Fibroblast of skin of abdomen (primary cell): ENCODE results near the gene TSHZ2.
"Not testable (repeated sequence)": the region's sequence is repeated elsewhere in the genome, so short reads cannot be mapped to it uniquely, and the experiment has no call there.

Experiments used
- DNase-seq: peaks from one replicate; pipeline ENCODE4 v3.0.0-alpha.2; 2013

TSHZ2 gene

GRCh38 chr20:53426766-53427312 is 454.7 kb downstream of the TSHZ2 start:
- DNase-seq: no peak

- DNase-seq: no peak
These were observed 455.8 kb downstream of the TSHZ2 start for GRCh38 chr20:53427951-53428350.

GRCh38 chr20:53428588-53428987 is 456.4 kb downstream of the TSHZ2 start:
- DNase-seq: no peak

GRCh38 chr20:53428996-53429395 is 456.8 kb downstream of the TSHZ2 start:
- DNase-seq: no peak

- DNase-seq: no peak
These were observed 462.5 kb downstream of the TSHZ2 start for GRCh38 chr20:53434662-53435061.

- not testable (repeated sequence) for DNase-seq
These were observed 464.8 kb downstream of the TSHZ2 start for GRCh38 chr20:53436927-53437326.

GRCh38 chr20:53438368-53438767 is 466.2 kb downstream of the TSHZ2 start:
- no peak for DNase-seq

- no peak for DNase-seq
These were observed 466.9 kb downstream of the TSHZ2 start for GRCh38 chr20:53439046-53439445.

- no peak for DNase-seq
These were observed 467.5 kb downstream of the TSHZ2 start for GRCh38 chr20:53439616-53440015.

GRCh38 chr20:53444401-53445149 is 472.4 kb downstream of the TSHZ2 start:
- DNase-seq: no peak

GRCh38 chr20:53445321-53445731 is 473.2 kb downstream of the TSHZ2 start:
- DNase-seq: peak; percentile 40

GRCh38 chr20:53445932-53446331 is 473.8 kb downstream of the TSHZ2 start:
- no peak for DNase-seq

GRCh38 chr20:53447316-53447715 is 475.2 kb downstream of the TSHZ2 start:
- no peak for DNase-seq

GRCh38 chr20:53448426-53448825 is 476.3 kb downstream of the TSHZ2 start:
- no peak for DNase-seq

GRCh38 chr20:53448875-53449274 is 476.7 kb downstream of the TSHZ2 start:
- no peak for DNase-seq

- no peak for DNase-seq
These were observed 480.9 kb downstream of the TSHZ2 start for GRCh38 chr20:53453076-53453475.

- DNase-seq: no peak
These were observed 482.6 kb downstream of the TSHZ2 start for GRCh38 chr20:53454675-53455276.

- DNase-seq: no peak
These were observed 491.2 kb downstream of the TSHZ2 start for GRCh38 chr20:53463101-53463972.

GRCh38 chr20:53466279-53466678 is 494.1 kb downstream of the TSHZ2 start:
- no peak for DNase-seq

- no peak for DNase-seq
These were observed 496.4 kb downstream of the TSHZ2 start for GRCh38 chr20:53468587-53468986.

GRCh38 chr20:53472859-53473258 is 500.7 kb downstream of the TSHZ2 start:
- DNase-seq: not testable (repeated sequence)

GRCh38 chr20:53480913-53481312 is 508.8 kb downstream of the TSHZ2 start:
- DNase-seq: no peak
